ENCODE data around the gene TEX264.

- no peak for TF ChIP-seq CTCF (IDR thresholded peaks at IDR 0.05)
- no peak for TF ChIP-seq POLR2A (IDR thresholded peaks at IDR 0.05; ENCODE audit: low read depth)
Observed at GRCh38 chr3:51715977-51716294, 44.9 kb downstream of the TEX264 start.
